SK-N-SH treated with all-trans-retinoic acid at 6 μM for 48 hours (cell line): ENCODE data around the gene DDX41.

Source experiments
- ATAC-seq: fragments of 200-7000 bp; cut with Tn5 transposase; 3 replicates; pipeline ENCODE4 v1.9.1; 2020; ENCODE audit warnings: mild to moderate bottlenecking, moderate library complexity
- ARNTL ChIP-seq: fragments of 450-650 bp; formaldehyde crosslinking; IDR thresholded peaks from 2 replicates; pipeline ENCODE4 v1.5.0; 2020; ENCODE audit warnings: low read depth, mild to moderate bottlenecking, moderate library complexity, borderline replicate concordance
- BACH2 ChIP-seq: fragments of 250-450 bp; sonication (Bioruptor Pico); IDR thresholded peaks from 2 replicates; pipeline ENCODE4 v1.9.0; 2021; ENCODE audit warnings: mild to moderate bottlenecking, borderline replicate concordance
- CSRNP3 ChIP-seq: fragments of 250-450 bp; sonication (Bioruptor Pico); IDR thresholded peaks from 2 replicates; pipeline ENCODE4 v1.5.1; 2021; ENCODE audit warnings: mild to moderate bottlenecking, moderate library complexity
- ESRRG ChIP-seq: fragments of 250-450 bp; sonication (Bioruptor Pico); IDR thresholded peaks from 2 replicates; pipeline ENCODE4 v1.6.1; 2021; ENCODE audit warnings: mild to moderate bottlenecking
- GLIS3 ChIP-seq: fragments of 250-450 bp; sonication (Bioruptor Pico); IDR thresholded peaks from 2 replicates; pipeline ENCODE4 v1.5.0; 2020; ENCODE audit warnings: mild to moderate bottlenecking, moderate library complexity
- ISL1 ChIP-seq: fragments of 250-450 bp; sonication (Bioruptor Pico); IDR thresholded peaks from 2 replicates; pipeline ENCODE4 v2.1.2; 2022; ENCODE audit warnings: mild to moderate bottlenecking, moderate library complexity
- OSR1 ChIP-seq: fragments of 250-450 bp; sonication (Bioruptor Pico); IDR thresholded peaks from 2 replicates; pipeline ENCODE4 v1.8.0; 2022; ENCODE audit warnings: moderate library complexity, mild to moderate bottlenecking, inconsistent platforms
- PATZ1 ChIP-seq: fragments of 250-450 bp; sonication (Bioruptor Pico); IDR thresholded peaks from 2 replicates; pipeline ENCODE4 v1.8.0; 2020; ENCODE audit warnings: mild to moderate bottlenecking, moderate library complexity, borderline replicate concordance
- PPARA ChIP-seq: fragments of 250-450 bp; sonication (Bioruptor Pico); IDR thresholded peaks from 2 replicates; pipeline ENCODE4 v1.5.0; 2020; ENCODE audit warnings: mild to moderate bottlenecking, borderline replicate concordance
- RARB ChIP-seq: fragments of 250-450 bp; sonication (Bioruptor Pico); IDR thresholded peaks from 2 replicates; pipeline ENCODE4 v1.8.0; 2021; ENCODE audit warnings: mild to moderate bottlenecking, moderate library complexity
- TCF4 ChIP-seq: fragments of 250-450 bp; sonication (Bioruptor Pico); IDR thresholded peaks from 2 replicates; pipeline ENCODE4 v1.8.0; 2021; ENCODE audit warnings: mild to moderate bottlenecking, moderate library complexity, borderline replicate concordance
- TOX ChIP-seq: fragments of 250-450 bp; sonication (Bioruptor Pico); IDR thresholded peaks from 2 replicates; pipeline ENCODE4 v1.8.0; 2021; ENCODE audit warnings: mild to moderate bottlenecking, moderate library complexity, borderline replicate concordance
- ZC3H10 ChIP-seq: fragments of 250-450 bp; sonication (Bioruptor Pico); IDR thresholded peaks from 2 replicates; pipeline ENCODE4 v1.5.1; 2021; ENCODE audit warnings: mild to moderate bottlenecking, moderate library complexity
- ZFP3 ChIP-seq: fragments of 250-450 bp; sonication (Bioruptor Pico); IDR thresholded peaks from 2 replicates; pipeline ENCODE4 v1.5.0; 2020; ENCODE audit warnings: mild to moderate bottlenecking, moderate library complexity
- ZFP30 ChIP-seq: fragments of 450-650 bp; formaldehyde crosslinking; IDR thresholded peaks from 2 replicates; pipeline ENCODE4 v1.5.0; 2022; ENCODE audit warnings: mild to moderate bottlenecking, moderate library complexity
- ZNF565 ChIP-seq: fragments of 450-650 bp; formaldehyde crosslinking; conservative IDR thresholded peaks from 2 replicates; pipeline ENCODE4 v1.5.0; 2020; ENCODE audit warnings: low read depth, mild to moderate bottlenecking, moderate library complexity
- ZNF70 ChIP-seq: fragments of 450-650 bp; formaldehyde crosslinking; IDR thresholded peaks from 2 replicates; pipeline ENCODE4 v1.5.0; 2020; ENCODE audit warnings: mild to moderate bottlenecking, moderate library complexity
- ZNF8 ChIP-seq: fragments of 450-650 bp; formaldehyde crosslinking; IDR thresholded peaks from 2 replicates; pipeline ENCODE4 v1.5.0; 2020; ENCODE audit warnings: mild to moderate bottlenecking, moderate library complexity
- TF ChIP-seq, protein P1 (sequence below): fragments of 250-450 bp; sonication (Bioruptor Pico); IDR thresholded peaks from 2 replicates; pipeline ENCODE4 v1.5.1; 2020; ENCODE audit warnings: low read depth, mild to moderate bottlenecking, moderate library complexity
- TF ChIP-seq, protein P2 (sequence below): fragments of 250-450 bp; sonication (Bioruptor Pico); IDR thresholded peaks from 2 replicates; pipeline ENCODE4 v1.8.0; 2021; ENCODE audit warnings: low read depth, mild to moderate bottlenecking, moderate library complexity, borderline replicate concordance
- TF ChIP-seq, protein P3 (sequence below): fragments of 250-450 bp; sonication (Bioruptor Pico); IDR thresholded peaks from 2 replicates; pipeline ENCODE4 v1.5.0; 2020; ENCODE audit warnings: mild to moderate bottlenecking, moderate library complexity

The DDX41 gene

GRCh38 chr5:177493795-177494345, 22.9 kb downstream of the DDX41 start:
- no peak for ATAC-seq
- TF ChIP-seq, protein P1, sequence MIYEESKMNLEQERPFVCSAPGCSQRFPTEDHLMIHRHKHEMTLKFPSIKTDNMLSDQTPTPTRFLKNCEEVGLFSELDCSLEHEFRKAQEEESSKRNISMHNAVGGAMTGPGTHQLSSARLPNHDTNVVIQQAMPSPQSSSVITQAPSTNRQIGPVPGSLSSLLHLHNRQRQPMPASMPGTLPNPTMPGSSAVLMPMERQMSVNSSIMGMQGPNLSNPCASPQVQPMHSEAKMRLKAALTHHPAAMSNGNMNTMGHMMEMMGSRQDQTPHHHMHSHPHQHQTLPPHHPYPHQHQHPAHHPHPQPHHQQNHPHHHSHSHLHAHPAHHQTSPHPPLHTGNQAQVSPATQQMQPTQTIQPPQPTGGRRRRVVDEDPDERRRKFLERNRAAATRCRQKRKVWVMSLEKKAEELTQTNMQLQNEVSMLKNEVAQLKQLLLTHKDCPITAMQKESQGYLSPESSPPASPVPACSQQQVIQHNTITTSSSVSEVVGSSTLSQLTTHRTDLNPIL (CRISPR knock-in tag) = no peak
- TF ChIP-seq ZNF8 (no peak), CSRNP3 (CRISPR knock-in tag) (no peak), ISL1 (CRISPR knock-in tag) (no peak), ZNF565 (CRISPR knock-in tag) (no peak), ZNF70 (CRISPR knock-in tag) (no peak), TOX (CRISPR knock-in tag) (no peak), RARB (CRISPR knock-in tag) (no peak), ARNTL (CRISPR knock-in tag) (no peak), ESRRG (CRISPR knock-in tag) (no peak), BACH2 (CRISPR knock-in tag) (no peak), OSR1 (CRISPR knock-in tag) (no peak), ZFP30 (CRISPR knock-in tag) (no peak), TCF4 (CRISPR knock-in tag) (no peak), PATZ1 (CRISPR knock-in tag) (no peak), ZFP3 (no peak), PPARA (CRISPR knock-in tag) (no peak)
- TF ChIP-seq, protein P2, sequence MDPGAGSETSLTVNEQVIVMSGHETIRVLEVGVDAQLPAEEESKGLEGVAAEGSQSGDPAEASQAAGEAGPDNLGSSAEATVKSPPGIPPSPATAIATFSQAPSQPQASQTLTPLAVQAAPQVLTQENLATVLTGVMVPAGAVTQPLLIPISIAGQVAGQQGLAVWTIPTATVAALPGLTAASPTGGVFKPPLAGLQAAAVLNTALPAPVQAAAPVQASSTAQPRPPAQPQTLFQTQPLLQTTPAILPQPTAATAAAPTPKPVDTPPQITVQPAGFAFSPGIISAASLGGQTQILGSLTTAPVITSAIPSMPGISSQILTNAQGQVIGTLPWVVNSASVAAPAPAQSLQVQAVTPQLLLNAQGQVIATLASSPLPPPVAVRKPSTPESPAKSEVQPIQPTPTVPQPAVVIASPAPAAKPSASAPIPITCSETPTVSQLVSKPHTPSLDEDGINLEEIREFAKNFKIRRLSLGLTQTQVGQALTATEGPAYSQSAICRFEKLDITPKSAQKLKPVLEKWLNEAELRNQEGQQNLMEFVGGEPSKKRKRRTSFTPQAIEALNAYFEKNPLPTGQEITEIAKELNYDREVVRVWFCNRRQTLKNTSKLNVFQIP = no peak
- TF ChIP-seq, protein P3, sequence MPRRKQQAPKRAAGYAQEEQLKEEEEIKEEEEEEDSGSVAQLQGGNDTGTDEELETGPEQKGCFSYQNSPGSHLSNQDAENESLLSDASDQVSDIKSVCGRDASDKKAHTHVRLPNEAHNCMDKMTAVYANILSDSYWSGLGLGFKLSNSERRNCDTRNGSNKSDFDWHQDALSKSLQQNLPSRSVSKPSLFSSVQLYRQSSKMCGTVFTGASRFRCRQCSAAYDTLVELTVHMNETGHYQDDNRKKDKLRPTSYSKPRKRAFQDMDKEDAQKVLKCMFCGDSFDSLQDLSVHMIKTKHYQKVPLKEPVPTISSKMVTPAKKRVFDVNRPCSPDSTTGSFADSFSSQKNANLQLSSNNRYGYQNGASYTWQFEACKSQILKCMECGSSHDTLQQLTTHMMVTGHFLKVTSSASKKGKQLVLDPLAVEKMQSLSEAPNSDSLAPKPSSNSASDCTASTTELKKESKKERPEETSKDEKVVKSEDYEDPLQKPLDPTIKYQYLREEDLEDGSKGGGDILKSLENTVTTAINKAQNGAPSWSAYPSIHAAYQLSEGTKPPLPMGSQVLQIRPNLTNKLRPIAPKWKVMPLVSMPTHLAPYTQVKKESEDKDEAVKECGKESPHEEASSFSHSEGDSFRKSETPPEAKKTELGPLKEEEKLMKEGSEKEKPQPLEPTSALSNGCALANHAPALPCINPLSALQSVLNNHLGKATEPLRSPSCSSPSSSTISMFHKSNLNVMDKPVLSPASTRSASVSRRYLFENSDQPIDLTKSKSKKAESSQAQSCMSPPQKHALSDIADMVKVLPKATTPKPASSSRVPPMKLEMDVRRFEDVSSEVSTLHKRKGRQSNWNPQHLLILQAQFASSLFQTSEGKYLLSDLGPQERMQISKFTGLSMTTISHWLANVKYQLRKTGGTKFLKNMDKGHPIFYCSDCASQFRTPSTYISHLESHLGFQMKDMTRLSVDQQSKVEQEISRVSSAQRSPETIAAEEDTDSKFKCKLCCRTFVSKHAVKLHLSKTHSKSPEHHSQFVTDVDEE (CRISPR knock-in tag) = no peak

- TF ChIP-seq ZC3H10 (no peak), ZFP3 (no peak), PPARA (CRISPR knock-in tag) (no peak), GLIS3 (no peak), BACH2 (CRISPR knock-in tag) (no peak), OSR1 (CRISPR knock-in tag) (no peak), TOX (CRISPR knock-in tag) (no peak), ZFP30 (CRISPR knock-in tag) (no peak), TCF4 (CRISPR knock-in tag) (no peak), ARNTL (CRISPR knock-in tag) (no peak), ISL1 (CRISPR knock-in tag) (no peak), CSRNP3 (CRISPR knock-in tag) (no peak)
- TF ChIP-seq, protein P3 (CRISPR knock-in tag) = no peak
- no peak for ATAC-seq
These were observed 23.9 kb downstream of the DDX41 start for GRCh38 chr5:177492841-177493240.
